Lower leg skin (tissue), 3 donors: ENCODE measurements around the gene CAMTA1.

Experiments used
- CTCF ChIP-seq, 3 donors: fragments of 450-650 bp; IDR thresholded peaks; one replicate each; pipeline ENCODE4 v1.5.1; 2016; ENCODE audit warnings: antibody characterized with exemption in 3 of 3, mild to moderate bottlenecking in 3 of 3, moderate library complexity in 2 of 3
- POLR2A ChIP-seq, 2 donors: fragments of 450-650 bp; IDR thresholded peaks; one replicate each; pipeline ENCODE4 v1.6.1; 2016 to 2017; ENCODE audit warnings: antibody characterized with exemption in 2 of 2, mild to moderate bottlenecking in 1 of 2, moderate library complexity in 1 of 2

DNA sequence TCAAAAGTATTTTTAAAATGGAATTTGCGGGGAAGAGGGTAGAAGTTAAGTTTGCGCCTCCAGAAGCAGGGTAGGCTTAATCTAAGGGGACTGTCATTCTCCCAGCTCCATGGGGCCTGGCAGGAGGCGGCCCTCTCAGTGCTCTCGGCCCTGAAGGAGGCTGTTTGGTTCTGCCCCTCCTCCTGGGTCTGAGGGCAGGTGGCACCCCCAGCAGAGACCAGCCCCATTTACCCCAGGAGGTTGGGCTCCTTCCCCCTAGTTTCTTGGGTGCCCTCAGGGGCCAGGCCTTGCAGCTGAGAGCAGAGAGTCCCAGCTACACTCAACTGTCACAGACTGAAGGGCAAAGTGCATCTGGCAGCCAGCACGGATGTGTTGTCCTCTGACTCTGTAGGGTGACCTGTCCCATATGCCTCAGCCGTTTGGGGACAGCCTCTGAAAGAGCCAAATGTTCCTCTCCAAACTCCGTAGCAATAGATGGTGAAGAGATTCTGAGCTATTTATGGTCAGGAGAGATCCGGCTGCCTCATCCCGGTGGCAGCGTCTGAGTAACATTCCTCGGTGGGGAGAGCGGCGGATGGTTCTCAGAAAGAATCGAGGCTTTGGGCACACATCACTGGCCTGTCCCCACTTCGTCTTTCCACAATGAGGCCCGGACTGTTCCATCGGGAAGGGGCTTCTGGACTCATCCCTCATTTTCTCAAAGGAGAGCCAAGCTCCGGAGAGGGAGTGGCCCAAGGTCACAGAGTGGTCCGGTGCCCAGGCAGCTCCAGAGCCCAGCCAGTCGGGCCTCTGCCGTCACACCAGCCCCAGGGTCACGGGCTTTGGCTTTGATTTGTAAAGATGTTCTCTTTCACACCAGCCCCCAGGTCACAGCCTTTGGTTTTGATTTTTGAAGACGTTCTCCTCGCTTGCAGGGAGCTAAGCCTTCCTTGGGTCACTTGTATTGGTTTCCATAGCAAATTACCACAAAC lies 561.6 kb downstream of the CAMTA1 start:
- TF ChIP-seq CTCF (IDR thresholded peaks at IDR 0.05) (no peak), POLR2A (IDR thresholded peaks at IDR 0.05) (no peak)
